NOMO-1 (cell line): ENCODE data around the gene NOD1.

ENCODE experiments used
- DNase-seq, 2 experiments: peaks; one replicate each; lab custom pipeline; 2025; ENCODE audit not compliant: unreplicated experiment in 2 of 2; lab: John Stamatoyannopoulos, UW

The NOD1 gene

GRCh38 chr7:30472081-30472783 is 6.4 kb downstream of the NOD1 start:
- no peak for DNase-seq

DNA sequence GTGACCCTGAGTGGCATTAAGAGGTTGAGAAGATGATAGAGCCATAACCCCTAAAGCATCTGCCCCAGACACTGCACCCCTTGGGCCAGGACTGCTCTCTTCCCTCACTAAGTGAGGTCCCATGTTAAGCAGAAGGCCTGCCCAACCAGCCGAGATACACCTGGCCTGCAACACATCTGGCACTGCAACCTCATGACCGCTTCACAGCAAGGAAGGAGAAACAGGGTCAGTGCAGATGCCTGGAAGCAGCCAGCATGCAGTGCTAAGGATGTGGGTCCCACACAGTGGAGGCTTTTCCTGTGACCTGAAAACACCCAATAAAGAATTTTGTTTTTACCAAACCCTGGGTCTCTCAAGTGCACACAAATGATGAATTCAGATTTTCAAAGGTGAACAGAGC is 7.4 kb downstream of the NOD1 start:
- no peak for DNase-seq

DNA sequence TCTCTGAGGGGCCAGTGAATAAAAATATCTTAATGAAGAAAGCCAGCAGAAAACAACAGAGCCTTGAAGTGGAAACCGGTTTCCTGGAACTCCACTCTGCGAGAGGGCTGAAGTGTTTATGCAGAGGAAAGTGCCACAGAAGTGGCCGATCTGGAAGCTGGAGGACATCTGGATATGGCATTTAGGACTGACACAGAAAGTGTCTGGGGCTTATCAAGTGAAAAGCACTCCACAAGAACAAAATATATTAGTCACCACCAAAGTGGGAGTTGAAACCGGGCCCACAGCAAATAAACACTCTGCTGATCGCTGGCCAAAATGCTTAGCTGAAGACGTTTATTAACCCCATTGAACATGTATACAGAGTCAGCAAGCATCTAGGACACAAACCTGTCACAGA is 7.8 kb downstream of the NOD1 start:
- DNase-seq: no peak

DNA sequence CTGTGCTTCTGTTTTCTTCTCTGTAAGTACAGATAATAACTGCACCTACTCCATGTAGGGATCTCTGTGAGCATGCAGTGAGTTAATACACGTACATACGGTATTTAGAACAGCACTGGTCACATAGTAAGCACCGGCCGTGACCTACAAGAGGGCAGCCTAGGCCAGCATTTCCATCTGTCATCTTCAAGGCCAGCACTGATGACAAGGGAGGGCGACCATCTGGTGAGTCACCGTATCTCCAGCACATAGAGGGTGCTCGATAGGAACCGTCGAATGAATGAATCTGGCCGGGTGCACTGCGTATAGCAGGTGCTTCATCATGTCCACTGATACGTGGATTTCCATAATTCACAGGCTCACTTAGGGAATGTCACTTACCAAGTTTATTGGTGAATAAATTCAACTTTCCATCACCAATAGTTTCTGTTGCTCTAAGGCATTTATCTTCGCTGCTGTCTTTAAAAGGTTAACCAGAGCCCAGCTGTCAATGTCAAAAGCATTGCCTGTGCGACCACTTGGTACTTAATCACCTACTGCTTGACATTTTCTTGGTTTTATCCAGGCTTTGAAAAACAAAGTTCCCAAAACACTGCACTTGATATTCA is 8.3 kb downstream of the NOD1 start:
- DNase-seq: no peak

GRCh38 chr7:30469303-30469702 is 9.3 kb downstream of the NOD1 start:
- DNase-seq: no peak

DNA sequence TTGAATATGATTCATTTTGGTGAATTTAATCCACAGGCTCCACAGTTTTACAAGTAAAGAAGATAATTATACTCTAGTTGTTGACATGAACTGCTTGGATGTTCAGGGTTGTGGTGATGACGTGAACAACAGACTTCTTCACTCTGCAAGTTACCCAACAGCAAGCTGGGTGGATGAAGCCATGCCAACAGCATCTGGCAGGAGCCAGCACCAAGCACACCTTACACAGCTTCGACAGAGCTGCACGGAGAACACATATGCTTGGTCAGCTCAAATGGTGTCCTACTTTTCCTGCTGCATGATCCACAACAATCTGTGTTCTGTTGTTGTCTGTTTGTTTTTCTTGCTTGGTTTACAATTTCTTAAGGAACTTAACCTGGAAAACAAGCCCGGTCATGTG is 9.8 kb downstream of the NOD1 start:
- no peak for DNase-seq

DNA sequence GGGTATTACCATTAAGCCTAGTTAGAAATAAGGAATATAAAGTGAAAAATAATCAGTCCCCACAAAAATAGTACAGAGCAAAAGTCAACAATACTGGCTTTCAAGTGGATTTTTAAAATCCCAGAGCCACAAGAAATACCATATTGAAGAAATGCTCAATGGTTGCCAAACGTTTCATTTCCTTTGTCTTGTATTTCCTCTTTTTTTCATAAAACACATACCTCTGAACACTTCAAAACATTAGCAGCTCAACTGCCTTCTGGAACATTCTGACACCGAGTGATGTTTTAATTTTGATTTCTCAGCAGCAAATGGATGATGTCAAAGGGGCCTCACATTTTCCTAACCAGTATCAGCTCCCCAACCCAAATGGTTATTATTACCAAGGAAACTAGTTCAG is 10.5 kb downstream of the NOD1 start:
- peak in 1 of 2 experiments; percentile 65 for DNase-seq

- DNase-seq: no peak
These were observed 11.3 kb downstream of the NOD1 start for GRCh38 chr7:30467271-30467670.

DNA sequence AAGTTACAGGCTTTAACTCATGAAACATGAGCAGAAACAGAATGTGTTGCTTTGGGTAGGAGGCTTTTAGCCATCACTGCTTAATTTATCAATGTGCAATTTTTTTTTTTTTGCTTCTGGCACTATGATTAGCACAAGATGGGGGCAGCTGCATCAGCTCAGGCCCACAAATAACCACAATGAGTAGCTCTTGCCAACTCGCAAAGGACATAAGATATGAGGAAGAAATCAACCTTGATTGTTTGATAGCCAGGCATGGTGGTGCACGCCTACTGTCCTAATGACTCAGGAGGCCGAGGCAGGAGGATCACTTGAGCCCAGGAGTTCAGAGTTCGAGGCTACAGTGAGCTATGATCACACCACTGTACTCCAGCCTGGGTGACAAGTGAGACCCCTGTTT is 12.3 kb downstream of the NOD1 start:
- no peak for DNase-seq

- no peak for DNase-seq
These were observed 12.8 kb downstream of the NOD1 start for GRCh38 chr7:30465811-30466180.

DNA sequence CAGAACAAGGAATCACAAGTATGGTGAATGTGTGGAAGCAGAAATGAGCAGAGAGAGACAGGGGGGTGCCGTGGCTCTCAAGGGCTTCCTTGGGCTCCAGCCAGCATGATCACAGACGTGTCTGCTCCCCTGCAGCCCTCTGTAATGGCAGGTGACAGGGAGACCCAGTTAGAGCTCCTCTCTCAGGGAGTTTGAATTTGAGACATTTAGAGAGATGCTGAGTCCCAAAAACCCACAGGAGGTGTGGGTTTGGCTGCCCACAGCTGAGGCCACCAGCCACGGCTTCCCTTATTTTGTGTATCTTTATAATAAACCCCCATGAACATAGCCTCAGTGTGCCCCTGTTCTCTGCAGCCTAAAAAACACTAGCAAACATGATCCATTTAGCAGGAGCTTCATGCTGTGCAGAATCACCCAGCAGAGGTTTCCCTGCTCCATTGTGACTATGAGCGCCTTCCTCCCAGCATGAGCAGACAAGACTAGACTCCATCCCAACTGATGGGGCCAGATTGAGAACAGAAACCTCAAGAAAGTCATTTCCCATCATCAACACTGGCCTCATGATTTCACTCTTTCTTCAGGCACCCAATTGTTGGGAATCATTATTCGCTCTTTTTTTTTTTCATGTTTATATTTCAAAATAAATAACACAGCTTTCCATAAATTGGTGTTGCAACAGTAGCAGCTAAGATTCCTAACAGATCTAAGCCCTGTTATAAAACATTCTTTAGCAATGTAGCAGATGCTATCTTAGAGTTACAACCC is 13.4 kb downstream of the NOD1 start:
- no peak for DNase-seq

GRCh38 chr7:30464231-30464671 is 14.3 kb downstream of the NOD1 start:
- peak in 1 of 2 experiments; percentile 34 for DNase-seq

GRCh38 chr7:30463405-30464145 is 15.0 kb downstream of the NOD1 start:
- DNase-seq: no peak

DNA sequence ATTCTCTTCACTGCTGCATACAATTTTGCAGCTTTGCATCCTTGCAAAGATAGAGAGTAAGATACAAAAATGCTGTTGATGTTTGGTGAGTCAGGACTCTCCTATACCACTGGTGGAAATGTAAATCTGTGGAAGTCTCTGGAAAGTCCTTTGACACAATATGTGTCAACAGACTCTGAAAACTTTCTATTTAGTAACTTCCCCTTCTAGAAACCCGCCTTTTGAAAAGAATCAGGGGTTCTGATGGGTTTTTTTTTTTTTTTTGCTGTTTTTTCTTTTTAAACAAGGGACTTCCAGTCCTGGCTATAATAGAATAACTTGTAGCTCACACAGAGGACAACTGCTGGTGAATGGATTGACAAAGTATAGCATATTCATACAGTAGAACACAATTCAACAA is 16.4 kb downstream of the NOD1 start:
- DNase-seq: peak in 1 of 2 experiments; percentile 33

DNA sequence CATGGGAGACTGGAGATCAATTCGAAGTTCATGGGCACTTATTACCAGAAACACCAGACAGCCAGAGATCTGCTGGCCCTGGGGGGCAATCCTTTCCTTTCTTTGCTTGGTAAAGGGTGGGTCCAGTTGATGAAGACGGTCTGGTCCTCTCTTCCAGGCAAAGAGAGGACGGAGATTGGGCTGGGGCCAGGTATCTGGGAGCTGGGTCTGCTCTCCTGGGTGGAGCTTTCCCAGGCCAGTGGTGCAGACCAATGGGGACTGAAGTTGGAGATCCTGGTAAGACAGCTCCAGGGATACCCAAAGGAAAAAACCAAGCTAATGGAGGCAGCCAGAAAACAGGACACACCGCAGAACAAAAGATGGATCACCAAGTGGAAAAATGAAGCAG is 18.3 kb downstream of the NOD1 start:
- no peak for DNase-seq

DNA sequence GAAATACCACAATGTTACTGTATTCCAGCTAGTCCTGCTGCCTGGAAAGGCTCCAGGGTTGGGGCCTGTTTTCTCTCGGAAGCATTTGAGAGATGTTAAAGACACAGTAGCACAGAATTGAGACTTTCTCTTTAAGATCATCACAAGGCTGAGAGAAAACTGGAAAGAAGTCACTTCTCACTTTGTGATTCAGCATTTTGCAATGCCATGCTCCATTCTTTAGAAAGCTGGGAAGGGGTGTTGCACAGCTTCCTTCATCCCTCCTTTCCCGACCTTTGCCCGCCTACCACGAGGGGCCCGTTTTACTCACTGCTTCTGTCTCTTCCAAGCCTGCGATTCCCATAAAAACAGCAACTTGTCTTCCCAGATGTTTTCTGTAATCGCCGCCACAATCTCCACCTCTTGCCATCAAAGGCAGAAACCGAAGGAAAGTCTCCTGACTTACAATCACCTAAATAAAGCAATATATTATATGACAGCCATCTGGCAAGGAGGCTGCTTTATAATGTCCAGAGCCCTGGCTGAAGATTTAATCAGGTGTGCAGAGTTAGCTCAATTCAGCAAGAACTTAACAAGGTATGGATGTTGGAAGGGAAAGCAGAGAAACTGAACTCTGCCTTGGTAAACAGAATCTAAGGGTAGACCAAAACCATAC is 18.9 kb downstream of the NOD1 start:
- DNase-seq: no peak

DNA sequence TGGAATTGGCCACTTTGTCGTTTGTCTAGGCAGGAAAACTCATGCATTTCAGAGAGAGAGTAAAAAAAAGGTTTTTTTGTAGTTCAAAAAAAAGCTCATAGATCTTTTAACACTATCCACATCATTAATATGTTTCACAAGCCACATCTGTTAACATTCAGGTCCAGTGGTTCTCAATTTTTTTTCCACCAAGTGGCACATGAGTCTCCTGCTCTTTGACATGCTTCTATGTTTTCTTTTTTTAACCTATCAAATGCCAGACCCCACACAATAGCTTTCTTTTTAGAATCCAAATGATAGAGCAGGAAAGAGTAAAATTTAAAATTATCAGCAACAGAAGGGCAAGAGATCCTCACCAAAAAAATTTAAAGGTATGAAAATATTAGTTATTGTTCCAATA is 20.3 kb downstream of the NOD1 start:
- no peak for DNase-seq

GRCh38 chr7:30453921-30454320 is 24.7 kb downstream of the NOD1 start:
- no peak for DNase-seq

DNA sequence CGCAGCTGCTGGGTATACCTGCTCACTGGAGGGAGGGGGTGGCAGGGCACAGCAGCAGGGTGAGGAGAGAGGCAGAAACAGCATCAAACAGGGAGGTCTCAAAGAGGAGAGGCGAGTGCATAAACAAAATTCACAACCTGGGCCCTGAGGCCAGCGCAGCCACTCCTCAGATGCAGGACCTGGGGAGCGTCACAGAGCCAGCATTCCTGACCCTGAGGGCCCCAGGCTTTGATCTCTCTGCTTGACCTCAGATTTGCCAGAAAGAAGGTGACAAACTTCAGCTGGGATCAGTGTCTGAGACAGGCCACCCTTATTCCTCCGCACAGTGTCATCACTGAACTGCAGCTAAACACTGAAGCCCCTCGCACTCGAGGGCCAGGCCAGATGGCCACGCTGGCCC is 25.6 kb downstream of the NOD1 start:
- no peak for DNase-seq

DNA sequence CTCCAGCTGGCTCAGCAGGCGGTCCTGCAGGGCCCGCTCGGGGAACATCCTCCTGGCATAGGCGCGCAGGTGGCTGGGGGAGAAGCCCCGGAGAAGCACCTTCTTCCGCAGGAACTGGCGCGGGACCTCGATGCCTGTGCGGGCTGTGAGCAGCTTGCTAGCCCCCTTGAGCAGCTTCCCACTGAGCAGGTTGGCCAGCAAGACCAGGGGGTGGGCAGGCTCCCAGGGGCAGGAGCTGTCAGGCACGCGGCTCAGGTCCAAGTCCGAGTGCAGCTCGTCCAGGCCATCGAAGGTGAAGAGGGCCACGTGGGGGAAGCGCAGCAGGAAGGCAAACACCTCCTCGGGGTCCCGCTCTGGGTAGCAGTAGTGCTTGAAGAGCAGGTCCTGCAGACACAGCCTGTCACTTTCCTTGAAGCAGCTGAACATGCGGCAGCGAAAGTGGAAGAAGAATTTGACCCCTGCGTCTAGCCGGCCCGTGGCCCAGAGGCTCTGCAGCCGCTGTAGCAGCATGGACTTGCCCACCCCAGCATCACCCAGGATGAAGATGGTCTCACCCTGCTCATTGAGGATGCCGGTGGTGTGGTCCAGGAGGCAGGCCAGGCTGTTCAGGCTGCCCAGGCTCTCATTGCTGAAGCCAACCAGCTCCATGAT is 26.2 kb downstream of the NOD1 start:
- DNase-seq: no peak
